ENCODE data around the gene FUOM.
"Not testable (repeated sequence)": the region's sequence is repeated elsewhere in the genome, so short reads cannot be mapped to it uniquely, and the experiment has no call there.

Gene FUOM

DNA sequence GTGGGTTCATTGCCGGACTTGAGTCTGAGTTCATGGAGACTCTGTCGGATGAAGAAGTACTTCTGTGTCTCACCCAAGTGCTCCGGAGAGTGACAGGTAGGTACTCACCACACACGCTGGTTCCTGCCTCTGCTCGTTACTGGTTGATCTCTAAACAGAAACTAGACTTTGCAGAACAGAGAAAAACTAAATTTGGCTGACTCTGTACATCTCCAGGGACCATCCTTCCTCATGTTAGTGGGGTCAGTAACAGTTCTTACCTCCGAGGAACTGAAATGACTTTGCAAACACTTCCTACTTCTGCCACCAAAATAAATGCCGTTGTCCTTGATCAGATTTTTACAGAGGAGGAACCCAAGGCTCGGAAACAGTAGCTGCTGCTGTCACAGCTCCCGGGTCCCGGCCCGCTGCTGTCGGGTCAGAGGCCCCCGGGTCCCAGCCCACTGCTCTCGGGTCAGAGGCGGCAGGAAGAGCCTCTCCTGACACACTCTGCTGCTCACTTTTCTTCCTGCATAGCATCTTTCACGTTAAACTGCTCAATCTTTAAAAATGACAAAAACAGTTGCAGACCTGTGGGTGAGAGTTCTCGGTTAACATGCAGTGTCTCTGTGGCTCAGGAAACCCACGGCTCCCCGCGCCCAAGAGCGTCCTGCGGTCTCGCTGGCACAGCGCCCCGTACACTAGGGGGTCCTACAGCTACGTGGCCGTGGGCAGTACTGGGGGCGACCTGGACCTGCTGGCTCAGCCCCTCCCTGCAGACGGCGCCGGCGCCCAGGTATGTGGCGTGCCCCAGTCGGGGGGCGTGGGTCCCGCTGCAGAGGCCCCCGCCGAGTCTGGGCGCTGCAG, 31.4 kb upstream of the FUOM start:
- DNase-seq = no peak

DNA sequence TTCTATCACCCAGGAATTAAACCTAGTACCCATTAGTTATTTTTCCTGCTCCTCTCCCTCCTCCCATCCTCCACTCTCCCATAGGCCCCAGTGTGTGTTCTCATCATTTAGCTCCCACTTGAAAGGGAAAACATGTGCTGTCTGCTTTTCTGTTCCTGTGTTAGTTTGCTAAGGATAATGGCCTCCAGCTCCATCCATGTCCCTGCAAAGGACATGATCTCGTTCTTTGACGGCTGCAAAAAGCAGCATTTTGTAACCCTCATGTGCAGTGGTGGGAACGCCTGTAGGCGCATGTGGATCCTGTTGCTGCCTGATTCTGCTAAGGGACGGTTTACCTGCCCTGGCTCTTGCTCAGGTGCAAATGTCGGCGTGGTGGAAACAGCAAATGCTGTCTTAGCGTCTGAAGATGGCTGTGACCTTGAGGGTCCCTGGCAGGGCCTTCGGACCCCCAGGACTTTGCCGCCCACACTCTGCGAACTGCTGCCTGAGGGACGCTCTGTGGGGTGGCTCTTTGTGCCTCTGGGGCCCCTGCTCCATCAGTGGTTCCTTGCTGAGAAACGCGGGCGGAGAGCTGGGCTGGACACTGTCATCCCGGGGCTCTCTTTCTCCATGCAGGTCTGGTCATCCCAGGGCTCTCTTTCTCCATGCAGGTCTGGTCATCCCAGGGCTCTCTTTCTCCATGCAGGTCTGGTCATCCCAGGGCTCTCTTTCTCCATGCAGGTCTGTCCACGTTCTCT, 30.6 kb upstream of the FUOM start:
- no peak for DNase-seq

DNA sequence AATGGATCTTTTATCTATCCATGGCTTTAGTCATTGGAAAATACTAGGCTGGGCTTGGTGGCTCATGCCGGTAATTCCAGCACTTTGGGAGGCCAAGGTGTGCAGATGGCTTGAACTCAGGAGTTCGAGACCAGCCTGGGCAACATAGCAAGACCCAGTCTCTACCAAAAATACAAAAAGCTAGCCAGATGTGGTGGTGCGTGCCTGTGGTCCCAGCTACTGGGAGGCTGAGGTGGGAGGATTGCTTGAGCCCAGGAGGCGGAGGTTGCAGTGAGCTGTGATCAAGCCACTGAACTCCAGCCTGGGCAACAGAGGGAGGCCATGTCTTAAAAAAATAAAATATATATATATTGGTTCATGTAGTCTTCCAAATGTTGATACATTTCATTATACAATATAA, 29.1 kb upstream of the FUOM start:
- DNase-seq = not testable (repeated sequence)

DNA sequence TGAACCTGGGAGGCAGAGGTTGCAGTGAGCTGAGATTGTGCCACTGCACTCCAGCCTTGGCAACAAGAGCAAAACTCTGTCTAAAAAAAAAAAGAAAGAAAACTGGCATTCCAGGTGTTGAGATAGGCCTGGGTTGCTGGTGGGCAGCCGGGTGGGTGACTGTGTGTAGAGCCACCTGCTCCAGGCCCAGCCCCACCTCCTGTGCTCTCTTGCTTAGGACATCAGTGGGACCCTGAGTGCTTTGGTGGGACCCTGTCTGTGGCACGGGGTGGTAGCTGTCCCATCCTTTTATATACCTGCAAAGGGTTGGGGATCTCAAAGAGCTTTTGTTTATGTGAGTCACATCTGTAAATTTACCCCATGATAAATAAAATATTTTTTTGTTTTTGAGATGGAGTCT, 27.4 kb upstream of the FUOM start:
- no peak for DNase-seq

DNA sequence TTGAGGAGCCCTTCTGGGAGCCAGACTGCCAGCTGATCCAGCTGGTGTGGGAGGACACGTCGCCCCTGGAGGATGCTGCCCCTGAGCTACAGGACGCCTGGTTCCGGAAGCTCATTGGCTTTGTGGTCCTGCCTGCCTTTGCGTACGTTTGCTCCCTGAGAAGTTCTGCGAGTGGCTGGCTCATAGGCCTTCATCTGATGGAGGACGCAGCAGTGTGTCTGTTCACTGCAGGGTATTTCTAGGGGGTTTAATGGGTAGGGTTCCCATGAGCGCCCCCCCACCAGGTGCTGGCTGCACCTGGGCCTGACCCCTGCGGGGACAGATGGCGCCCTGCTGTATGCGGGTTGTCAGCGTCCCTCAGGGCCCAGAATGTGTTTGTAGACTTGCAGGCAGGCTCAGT, 26.3 kb upstream of the FUOM start:
- no peak for DNase-seq

DNA sequence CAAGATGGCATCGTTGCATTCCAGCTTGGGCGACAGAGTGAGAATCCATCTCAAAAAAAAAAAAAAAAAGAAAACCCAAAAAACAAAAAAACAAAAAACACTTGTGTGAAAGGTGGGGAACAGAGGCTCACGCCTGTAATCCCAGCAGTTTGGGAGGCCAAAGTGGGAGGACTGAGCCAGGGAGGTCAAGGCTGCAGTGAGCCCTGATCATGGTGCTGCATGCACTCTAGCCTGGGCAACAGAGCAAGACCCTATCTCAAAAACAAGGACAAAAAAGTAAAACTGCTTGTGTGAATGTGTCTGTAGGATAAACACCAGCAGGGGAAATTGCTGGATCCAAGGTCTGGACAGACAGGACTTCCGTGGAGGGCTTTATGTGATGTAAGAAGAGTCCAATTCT, 25.7 kb upstream of the FUOM start:
- no peak for DNase-seq

DNA sequence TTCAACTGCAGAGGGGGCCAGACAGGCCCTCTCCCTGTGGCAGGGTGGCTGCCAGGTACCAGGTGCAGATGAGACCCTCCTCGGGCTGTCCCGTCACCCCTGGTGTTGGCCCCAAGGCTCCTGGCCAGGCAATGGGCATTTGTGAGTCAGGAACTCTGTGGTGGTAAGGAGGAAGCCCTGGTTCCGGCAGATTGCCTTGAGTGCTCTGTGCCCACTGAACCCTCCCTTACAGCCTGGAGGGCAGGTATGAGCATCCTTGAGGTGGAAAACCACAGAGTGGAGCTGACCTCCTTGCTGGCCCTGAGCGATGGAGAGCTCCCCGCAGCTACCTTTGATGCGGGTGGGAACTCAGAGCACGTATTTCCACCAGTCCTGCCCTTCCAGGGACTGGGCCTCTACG, 23.2 kb upstream of the FUOM start:
- DNase-seq = no peak

DNA sequence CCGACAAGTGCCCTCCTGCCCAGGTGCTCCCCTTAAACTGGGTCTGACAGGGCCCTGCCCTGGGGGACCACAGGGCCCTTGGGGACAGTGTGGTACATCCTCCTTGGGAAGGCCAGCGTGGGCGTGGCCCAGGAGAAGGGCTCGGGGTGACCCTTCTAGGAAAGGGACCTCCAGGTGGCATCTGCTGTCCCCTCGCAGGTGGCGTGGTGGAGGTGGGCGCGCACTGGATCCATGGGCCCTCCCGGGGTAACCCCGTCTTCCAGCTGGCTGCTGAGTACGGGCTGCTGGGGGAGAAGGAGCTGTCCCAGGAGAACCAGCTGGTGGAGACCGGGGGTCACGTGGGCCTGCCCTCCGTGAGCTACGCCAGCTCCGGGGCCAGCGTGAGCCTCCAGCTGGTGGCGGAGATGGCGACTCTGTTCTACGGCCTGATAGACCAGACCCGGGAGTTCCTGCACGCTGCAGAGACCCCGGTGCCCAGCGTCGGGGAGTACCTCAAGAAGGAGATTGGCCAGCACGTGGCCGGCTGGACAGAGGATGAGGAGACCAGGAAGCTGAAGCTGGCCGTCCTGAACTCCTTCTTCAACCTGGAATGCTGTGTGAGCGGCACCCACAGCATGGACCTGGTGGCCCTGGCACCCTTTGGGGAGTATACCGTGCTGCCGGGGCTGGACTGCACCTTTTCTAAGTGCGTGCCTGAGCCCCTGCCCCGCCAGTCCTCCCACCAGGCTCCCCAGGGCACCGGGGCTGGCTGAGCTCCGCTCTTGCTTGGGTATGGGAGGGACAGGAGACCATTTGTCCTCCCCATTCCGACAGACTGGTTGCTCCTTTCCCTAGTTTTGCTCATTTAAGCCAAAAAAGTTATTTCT, 22.2 kb upstream of the FUOM start:
- DNase-seq = peak in 24 of 56 donors; percentile 3 to 67 (median 48)

DNA sequence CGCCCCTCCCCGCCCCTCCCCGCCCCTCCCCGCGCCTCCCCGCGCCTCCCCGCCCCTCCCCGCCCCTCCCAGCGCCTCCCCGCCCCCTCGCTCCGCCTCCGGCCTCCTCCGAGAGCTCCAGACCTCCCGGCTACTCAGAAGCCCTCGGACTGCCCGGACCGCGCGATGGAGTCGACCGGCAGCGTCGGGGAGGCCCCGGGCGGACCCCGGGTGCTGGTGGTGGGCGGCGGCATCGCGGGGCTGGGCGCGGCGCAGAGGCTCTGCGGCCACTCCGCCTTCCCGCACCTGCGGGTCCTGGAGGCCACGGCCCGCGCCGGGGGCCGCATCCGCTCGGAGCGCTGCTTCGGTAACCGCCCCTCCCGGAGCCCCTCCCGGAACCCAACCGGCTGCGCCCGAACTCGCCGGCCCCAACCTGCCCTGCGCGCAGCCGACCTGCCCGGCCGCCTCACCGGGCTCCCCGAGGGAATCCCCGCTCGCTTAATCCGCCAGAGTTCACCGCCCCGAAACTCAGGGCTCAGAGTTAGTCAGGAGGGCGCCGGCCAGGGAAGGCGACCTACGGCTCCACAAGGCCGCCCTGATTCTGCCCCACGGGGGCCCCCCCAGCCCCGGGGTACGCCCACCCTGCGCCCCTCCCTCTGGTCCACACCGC, 21.5 kb upstream of the FUOM start, which contains the start of gene PAOX:
TSS of gene PAOX (plus strand) at position 111 of the 649 bp plus-strand sequence. CDS start at position 166, 55 bp downstream.
- peak in 35 of 56 donors; percentile 17 to 78 (median 50) for DNase-seq

DNA sequence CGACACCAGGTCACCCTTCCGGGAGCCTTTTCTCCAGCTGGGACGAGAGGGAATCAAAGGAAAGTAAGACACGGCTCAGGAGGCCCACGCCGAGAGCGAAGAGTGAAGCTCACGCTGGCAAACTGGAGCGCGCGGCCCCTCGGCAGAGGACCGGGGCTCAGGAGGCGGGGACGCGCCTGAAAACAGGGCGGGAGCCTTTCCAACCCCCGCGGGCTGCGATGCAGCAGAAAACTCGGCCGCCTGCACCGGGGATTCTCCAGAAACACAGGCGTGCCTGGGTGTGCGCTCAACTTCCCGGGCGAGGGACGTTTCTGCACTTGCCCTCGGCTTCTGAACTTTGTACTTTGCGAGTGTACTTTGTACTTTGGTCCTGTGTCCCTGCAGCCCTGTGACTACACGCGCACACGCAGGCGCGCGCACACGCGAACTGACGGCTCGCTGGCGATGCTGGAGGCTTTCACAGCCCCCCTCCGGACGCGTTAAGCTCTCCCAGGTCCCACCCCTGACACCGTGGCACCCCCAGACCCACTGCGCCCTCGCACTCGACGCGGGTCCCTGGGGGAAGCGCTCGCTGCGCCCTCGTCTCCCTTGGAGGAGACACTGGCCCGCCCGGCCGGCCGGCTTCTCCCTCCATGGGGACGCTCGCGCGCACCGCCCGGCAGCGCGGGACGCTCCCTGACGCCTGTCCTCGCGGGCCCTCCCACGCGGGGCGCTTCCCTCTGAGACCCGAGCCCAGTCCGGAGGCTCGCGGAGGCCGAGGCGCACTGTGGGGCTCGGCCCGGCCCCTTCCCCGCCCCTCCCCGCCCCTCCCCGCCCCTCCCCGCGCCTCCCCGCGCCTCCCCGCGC, 20.7 kb upstream of the FUOM start:
- DNase-seq = peak in 43 of 56 donors; percentile 14 to 80 (median 63)

DNA sequence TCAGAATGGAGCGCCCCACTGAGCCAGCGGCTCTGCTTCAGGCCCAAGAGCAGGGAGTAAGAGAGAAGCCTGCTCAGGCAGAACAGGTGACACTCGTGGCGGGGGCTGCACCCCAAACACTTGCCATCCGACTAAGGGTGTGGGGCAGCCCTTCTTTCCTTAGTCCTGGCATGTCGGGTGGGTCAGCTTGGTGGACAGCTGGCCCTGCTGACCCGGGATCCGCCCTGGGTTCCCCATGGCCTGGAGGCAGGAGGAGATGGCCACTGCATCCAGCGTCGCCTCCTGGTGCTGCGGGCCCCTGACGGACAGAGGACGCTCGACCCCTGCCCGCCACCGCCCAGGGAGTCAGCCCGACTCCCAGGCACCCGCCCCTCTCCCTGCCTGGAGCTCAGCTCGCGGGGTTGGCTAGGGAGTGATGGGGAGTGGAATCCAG, 20.0 kb upstream of the FUOM start:
- DNase-seq = no peak

DNA sequence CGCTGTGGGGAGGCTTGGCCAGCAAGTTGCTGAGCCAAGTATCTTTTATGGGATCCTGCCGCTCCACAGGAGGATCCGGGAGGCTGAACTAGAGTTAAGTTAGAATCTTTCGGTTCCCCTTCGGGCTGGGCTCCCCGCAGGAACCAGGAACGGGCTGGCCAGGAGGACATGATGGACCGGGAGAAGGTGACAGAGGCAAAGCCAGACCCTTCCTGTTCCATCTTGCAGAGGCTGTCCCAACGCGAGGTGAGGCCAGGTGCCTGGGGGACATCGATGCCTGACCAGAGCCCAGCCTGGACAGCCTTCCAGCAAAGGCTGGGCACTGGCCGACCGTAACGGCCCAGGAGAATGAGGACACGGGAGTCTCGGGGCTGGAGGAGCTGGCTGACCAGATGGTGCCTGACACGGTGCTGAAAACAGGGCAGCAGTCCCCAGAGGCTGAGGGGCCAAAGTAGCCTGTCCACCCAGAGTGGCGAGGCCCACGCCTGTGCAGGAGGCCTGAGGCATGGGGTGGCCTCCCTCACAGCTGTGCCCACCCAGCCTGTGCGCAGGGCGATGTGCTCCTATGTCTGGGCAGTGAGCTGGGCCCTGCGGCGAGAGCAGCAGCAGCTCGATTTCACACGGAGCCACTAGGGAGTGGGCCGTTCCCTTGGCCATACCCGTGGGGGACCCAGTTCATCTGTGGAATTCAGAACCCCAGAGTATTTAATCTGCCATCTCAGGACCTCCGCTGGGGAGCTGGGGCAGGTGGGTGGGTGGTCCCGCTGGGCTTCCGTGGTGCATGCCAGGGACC, 19.4 kb upstream of the FUOM start:
- no peak for DNase-seq

DNA sequence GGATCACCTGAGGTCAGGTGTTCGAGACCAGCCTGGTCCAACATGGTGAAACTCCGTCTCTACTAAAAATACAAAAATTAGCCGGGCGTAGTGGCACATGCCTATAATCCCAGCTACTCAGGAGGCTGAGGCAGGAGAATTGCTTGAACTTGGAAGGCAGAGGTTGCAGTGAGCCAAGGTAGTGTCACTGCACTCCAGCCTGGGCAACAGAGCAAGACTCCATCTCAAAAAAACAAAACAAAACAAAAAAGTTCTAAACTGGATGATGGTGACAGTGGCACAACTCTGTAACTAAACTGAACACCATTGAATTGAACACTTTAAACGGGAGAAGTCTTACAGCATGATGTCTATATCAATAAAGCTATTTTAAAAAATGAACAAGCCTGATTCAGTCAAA, 18.4 kb upstream of the FUOM start:
- DNase-seq = not testable (repeated sequence)

DNA sequence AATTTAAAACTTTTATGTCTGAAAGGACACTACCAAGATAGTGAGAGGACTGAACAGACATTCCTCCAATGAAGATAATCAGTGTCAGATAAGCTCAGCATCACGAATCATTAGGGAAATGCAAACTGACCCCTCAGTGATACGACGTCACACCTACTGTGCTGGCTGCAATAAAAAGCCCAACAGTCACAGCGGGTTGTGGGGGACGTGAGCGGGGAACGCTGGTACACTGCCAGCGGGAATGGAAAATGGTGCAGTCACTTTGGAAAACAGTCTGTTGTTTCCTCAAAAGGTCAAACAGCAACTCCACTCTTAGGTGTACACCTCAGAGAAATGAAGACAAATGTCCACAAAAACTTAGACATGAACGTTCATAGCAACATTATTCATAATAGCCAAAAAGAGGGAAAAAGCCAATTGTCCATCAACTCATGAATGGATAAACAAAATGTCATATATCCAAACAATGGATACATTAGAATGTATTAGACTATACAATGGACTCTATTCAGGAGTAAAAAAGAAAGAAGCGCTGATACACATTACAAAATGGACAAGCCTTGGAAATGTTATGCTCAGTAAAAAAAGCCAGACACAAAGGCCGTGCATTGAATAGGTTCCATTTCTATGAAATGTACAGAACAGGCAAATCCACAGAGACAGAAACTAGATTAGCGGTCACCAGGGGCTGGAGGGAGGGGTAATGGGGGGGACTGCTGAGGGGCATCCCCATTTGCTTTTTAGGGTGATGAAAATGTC, 17.7 kb upstream of the FUOM start:
- DNase-seq = peak in 6 of 56 donors; percentile 2 to 35 (median 18)

DNA sequence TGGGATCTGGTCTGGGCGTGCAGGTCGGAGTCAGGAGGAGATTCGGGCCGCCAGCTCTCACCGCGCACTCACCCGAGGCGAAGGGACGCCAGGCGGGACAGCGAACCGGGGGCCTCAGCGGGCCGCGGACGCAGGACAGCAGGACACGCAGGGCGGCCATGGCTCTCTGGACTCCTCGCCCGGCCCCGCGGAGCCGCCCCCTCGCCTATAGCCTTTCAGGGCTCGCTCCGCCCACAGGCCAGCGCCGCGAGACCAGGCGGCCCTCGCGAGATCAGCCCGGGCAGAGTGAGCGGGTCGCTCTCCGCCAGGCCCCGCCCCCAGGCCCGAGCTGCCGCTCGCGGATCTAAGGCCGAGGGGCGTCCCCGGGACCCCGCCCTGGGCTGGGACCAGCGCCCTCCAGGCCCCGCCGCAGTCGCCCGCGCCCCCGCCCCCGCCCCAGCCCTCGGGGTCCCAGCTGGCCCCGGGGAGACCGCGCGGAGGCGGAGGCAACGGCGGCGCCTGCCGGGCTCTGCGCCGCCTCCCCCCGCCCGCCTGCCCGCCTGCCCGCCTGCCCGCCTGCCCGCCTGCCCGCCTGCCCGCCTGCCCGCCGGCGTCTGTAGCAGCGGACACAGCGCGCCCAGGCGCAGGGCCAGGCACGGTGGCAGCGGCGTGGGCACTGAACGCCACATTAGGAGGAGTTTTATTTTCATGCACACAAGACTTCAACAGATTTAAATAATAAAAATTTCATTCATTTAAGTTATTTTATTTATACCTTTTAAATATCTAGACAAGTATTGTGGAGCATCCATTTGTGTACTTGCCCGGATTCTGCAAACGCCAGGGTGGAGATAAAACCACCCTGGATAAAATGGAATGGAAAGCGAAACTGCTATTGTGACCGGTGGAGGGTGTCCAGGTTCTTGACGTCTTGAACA, 15.6 kb upstream of the FUOM start, which contains the start of gene ECHS1:
TSS of gene ECHS1 (minus strand) at position 181 of the 917 bp plus-strand sequence. CDS start at position 160, 21 bp downstream.
- peak; percentile 22 to 97 (median 84) for DNase-seq

DNA sequence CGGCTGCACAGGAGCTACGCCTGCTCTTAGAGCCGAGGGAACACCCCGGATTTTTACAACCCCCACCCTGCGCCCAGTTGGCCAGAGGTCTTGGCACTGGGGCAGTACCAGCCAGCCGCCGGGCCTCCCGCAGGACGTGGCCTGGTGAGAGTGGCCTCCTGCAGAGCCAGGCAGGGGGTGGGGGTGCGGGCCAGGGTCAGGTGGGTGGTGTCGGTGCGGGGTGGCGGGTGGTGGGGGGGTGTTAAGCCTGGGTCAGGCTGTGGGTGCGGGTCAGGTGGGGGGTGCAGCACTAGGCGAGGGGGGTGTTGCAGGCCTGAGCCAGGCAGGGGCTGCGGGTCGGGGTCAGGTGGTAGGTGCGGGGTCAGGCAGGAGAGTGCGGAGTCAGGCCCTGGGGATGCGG, 14.7 kb upstream of the FUOM start:
- DNase-seq = peak in 1 of 56 donors; percentile 54

Measured in amygdala (tissue), 56 donors.